Glomerular visceral epithelial cell (primary cell): ENCODE data around the gene MS4A4E.
"Not testable (repeated sequence)": the region's sequence is repeated elsewhere in the genome, so short reads cannot be mapped to it uniquely, and the experiment has no call there.

ENCODE experiments used
- DNase-seq: peaks from one replicate; pipeline ENCODE4 v3.0.0-alpha.2; 2016; ENCODE audit errors: extremely low spot score

MS4A4E gene

DNA sequence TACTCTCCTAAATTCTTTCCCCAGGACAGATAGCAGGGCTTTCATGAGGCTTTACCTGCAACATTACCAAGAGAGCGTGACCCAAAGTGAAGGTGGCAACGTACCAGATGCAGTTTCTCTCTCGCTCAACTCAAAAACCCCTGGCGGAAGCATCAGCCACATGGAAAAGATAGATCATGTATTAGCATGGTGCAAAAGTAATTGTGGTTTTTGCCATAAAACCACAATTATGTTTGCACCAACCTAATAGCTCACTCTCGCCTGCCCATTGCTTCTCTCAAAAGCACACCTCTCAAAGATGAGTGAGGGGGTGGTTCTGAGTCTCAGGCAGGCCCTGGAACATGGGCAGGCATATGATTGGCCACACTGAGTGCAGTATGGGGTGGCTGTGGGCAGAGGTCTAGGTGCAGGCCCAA lies 67.1 kb downstream of the MS4A4E start:
- peak; percentile 9 for DNase-seq

DNA sequence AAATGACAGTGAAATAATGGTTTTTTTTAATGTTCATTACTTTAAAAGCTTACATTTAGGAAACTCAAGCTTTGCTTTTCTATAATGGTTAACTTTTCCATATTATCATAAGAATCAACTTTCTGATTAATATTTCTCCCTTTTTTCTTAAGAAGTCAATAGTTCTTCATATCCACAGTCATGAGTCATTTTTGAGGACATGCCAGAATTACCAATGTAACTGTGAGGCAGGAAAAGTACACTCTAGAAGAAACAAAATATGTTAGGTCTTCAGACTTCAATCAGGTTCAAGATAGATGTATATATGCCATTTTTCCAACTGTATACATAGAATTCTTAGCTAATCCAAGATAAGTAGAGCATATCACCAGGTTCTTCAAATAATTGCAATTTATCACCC lies 70.9 kb downstream of the MS4A4E start:
- no peak for DNase-seq

DNA sequence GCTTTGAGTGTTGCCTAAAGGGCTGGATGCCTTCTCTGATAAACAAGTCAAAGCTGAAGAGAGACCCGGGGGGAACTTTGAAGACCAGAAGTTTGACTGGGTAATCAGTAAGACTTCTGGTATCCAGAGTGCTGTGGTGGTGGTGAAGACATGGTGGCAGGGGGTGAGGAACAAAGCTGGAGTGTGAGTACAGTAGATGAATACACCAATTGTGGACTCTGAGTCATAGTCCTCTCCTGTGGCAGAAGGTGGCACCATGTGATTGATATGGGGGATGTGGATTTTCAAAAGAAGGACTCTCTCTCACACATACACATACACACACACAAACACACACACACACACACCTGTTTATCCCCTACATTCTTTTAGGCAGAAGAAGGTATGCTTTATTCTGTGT lies 72.4 kb downstream of the MS4A4E start:
- no peak for DNase-seq

DNA sequence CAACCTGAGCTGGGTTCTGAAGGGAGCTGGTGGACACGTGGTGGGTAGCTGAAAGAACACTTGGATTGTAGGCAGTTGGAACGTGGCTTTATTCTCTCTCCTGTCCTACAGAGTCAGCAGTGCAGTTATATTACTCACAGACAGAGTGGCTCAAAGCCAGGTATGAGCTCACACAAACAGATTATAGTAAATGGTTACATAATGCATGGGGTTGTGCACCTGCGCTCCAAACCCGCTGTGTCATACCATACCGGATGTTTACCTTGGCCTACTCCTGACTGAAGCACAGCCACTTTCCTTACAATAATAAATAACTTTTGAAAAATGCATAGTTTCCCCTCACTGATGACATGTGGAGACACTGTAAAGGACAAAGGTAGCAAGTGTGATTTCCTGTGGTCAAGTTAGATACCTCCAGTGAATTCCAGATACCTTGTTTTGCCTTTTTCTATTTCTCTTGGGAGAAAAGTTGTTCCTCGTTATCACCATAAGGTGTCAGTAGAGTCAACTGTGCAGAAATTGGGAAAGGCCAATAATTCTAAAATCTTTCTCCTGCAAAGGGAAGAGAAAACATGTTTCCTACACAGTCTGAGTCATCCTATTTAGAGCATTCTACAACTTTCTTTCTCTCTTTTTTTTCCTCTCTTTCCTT lies 73.5 kb downstream of the MS4A4E start:
- DNase-seq = peak; percentile 89

DNA sequence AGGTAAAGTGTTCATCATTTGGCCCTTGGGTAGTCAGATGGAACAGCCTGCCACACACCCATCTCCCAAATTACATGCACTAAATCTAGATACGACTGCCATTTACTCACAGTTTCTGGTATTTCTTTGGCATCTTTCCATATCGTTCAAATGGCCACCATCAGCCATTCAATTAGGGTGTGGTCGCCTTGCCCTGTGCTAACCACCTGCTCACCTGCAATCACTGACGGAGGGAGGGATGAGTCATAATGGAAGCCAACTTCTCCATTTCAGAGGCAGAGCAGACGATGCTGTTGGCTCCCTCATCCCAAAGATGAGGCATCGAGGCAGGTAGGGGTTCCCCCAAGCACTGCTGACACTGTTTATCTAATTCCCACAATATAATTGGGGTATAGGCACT lies 74.6 kb downstream of the MS4A4E start:
- DNase-seq = no peak

DNA sequence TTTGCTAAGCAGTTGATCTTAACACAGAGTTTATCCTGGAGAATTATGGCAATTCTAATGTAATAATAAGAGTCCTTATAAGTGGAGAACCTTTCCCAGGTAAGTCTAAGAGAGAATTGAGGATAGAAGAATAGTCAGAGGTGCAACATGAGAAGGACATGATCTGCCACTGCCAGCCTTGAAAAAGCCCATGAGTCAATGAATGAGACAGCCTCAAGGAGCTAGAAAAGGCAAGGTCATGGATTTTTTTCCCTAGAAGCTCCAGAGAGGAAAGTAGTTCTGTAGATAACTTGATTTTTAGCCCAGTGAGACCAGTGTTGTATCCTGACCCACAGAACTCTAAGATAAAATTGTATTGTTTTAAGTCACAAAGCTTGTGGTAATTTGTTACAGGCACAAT lies 77.0 kb downstream of the MS4A4E start:
- DNase-seq = no peak

DNA sequence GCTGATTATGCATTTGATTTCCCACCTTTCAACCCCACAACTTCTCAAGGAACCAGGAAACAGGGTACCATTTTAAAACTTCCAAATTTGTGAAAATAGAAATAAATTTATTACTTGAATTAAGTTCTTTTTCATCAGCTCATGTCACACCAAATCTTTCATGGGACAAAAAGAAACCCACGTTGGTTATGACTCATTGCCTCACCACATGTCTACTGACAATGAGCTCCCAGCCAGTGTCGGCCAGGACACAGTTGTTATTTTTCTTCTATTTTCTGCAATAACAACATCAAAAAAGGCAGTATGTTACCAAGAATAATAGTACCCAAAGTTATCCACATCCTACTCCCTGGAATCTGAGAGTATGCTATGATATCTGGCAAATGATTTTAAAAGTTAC lies 77.4 kb downstream of the MS4A4E start:
- no peak for DNase-seq

DNA sequence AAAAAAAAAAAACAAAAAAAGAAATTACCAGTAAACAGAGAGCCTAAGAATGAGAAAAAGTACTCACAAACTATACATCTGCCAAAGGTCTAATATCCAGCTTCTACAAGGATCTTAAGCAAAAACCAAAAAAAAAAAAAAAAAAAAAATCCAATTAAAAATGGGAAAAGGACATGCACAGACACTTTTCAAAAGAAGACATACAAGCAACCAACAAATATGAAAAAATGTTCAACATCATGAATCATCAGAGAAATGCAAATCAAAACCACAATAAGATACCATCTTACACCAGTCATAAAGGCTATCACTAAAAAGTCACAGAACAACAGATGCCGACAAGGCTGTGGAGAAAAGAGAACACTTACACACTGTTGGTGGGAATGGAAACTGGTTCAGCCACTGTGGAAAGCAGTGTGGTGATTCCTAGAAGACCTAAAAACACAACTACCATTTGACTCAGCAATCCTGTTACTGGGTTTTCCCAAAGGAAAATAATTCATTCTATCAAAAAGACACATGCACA lies 78.3 kb downstream of the MS4A4E start:
- no peak for DNase-seq

DNA sequence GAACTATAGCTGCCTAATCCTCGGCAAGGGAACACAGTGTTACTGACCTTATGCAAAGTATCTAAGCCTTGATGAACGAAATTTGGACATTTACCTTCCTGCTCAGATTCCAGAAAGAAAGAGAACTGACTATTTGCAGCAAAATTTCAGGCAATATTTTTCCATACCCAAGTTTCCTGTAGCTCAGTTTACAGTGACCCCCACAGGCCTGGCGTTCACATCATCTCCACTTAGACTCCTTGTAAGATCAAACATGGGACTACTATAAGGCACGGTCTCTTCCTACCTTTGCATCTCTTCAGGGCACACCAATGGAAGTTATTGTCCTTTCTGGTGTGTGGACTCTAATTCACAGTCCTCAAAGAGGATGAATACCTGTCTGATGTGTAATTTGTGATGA lies 81.2 kb downstream of the MS4A4E start:
- DNase-seq = no peak

DNA sequence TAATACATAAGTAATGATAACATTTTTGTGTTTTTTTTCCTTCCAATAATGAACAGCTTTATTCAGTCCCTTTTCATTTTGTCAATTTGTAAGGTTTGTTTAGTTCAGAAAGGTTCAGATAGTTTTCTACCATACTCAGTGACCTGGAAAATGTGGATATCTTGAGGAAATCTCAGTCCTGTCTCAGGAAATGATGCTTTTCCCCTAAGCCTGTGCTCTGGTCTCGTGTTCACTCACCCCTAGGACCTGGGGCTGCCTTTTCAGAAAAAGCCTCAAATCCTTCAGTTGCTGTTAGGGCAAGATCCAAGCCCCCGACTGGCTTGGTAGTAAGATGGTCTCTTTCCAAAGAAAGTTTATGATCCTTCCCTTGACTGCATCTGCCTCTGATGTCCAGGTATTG lies 81.8 kb downstream of the MS4A4E start:
- DNase-seq = no peak

DNA sequence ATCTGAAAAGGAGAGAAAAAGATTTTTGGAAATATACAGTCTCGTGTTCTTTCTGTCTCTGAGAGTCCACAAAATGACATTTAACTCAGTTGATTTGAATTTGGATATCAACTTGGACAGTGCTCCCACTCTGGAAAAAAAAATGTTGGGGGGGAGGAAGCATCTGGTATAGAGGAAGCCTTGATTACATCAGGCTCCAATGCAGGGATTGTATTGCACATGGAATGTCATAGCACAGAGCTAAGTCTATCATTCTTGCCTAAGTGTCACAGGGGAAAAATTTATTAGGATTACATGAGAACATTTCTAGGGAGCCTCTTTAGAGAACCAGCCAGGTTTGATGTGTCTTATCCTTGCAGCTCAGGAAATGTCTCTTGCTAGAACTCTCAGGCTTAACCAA lies 83.1 kb downstream of the MS4A4E start:
- DNase-seq = no peak

DNA sequence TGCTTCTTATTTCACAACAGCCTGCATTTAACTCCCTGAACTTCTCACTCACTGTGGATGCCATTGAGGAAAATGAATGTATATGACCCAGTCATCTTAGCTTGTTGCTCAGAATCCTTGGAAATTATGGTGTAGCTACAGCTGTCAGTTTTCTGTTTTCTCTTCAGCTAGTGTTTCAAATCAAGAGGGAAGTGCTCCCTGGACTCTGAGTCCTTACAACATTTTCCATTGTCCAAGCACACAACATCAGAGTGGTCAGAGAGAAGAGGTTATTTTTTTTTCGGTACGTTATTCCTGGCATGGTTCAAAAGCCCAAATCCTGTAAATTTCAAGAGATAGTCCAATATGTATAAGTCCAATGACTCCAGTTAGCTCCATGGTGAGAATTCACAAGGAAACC lies 83.7 kb downstream of the MS4A4E start:
- DNase-seq = no peak

DNA sequence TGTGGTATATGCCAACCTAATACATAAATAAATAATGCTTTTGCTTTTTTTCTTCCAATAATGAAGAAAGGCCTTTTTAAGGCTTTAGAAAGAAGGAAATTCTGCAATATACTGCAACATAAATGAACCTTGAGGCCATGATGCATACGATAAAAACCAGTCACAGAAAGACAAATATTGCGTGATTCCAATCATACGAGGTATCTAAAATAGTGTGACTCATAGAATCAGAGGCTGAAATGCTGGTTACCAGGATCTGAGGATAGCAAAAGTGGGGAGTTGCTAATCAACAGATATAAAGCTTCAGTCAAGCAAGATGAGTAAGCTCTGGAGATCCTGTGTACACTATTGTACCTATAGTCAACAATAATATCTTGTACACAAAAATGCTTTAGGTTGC lies 84.3 kb downstream of the MS4A4E start:
- DNase-seq = no peak

DNA sequence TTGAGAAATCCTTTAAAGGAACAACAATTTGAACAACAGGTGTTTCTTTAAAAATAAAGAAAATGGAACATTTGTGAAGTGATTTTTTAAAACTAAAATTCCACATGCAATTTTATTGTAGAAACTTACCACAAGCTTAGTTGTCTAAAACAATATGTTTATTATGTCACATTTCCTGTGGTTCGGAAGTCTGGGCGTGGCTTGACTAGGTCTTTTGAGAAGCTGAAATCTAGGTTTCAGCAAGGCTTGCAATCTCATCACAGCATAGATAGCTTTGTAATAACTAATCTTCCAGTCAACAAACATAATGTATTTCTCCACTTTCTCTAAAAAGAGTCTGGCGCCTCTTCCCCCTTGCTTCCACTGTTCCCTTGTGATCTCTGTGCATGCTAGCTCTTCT lies 87.0 kb downstream of the MS4A4E start:
- DNase-seq = no peak

DNA sequence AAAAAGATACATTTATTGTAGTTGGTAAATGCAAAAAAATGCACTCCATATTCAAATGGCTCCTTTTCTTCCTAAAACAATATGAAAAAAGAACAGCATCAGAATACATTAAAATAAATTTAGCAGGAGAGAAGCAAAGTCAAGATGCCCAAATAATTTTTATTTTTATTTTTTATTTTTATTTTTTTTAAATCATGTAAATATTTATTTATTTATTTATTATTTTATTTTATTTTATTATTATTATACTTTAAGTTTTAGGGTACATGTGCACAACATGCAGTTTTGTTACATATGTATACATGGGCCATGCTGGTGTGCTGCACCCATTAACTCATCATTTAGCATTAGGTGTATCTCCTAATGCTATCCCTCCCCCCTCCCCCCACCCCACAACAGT lies 90.2 kb downstream of the MS4A4E start:
- DNase-seq = not testable (repeated sequence)

DNA sequence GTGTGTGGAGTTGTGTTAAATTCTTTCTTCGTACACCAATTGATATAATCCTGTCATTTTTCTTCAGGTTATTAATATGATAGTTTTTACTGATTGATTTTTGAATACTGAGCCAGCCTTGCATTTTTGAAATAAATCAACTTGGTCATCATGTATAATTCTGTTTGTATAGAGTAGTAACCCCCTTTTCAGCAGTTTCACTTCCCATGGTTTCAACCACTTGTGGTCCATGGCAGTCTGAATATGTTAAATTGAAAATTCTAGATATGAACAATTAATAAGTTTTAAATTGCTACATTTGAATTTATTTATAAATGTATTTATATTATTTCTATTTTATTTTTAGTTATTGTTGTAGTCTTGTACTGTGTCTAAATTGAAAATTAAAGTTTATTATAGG lies 92.7 kb downstream of the MS4A4E start:
- no peak for DNase-seq
